ENCODE data around the gene ABLIM2.

Gene ABLIM2

GRCh38 chr4:8192748-8193738 lies 34.4 kb upstream of the ABLIM2 start:
- DNase-seq (ENCODE audit: low spot score) = peak; percentile 17

GRCh38 chr4:8191136-8191747 lies 32.6 kb upstream of the ABLIM2 start:
- DNase-seq (ENCODE audit: low spot score) = no peak

GRCh38 chr4:8189551-8190466 lies 31.2 kb upstream of the ABLIM2 start:
- no peak for DNase-seq (ENCODE audit: low spot score)

GRCh38 chr4:8188743-8189550 lies 30.3 kb upstream of the ABLIM2 start:
- DNase-seq (ENCODE audit: low spot score) = no peak

GRCh38 chr4:8188085-8188484 lies 29.5 kb upstream of the ABLIM2 start:
- no peak for DNase-seq (ENCODE audit: low spot score)

GRCh38 chr4:8185930-8186329 lies 27.3 kb upstream of the ABLIM2 start:
- no peak for DNase-seq (ENCODE audit: low spot score)

- DNase-seq (ENCODE audit: low spot score) = no peak
These were observed 26.7 kb upstream of the ABLIM2 start for GRCh38 chr4:8185295-8185694.

GRCh38 chr4:8184061-8184460 lies 25.4 kb upstream of the ABLIM2 start:
- DNase-seq (ENCODE audit: low spot score) = no peak

- no peak for DNase-seq (ENCODE audit: low spot score)
These were observed 24.5 kb upstream of the ABLIM2 start for GRCh38 chr4:8182858-8183725.

GRCh38 chr4:8182294-8182693 lies 23.7 kb upstream of the ABLIM2 start:
- no peak for DNase-seq (ENCODE audit: low spot score)

GRCh38 chr4:8181844-8182243 lies 23.2 kb upstream of the ABLIM2 start:
- DNase-seq (ENCODE audit: low spot score) = no peak

GRCh38 chr4:8181119-8181518 lies 22.5 kb upstream of the ABLIM2 start:
- no peak for DNase-seq (ENCODE audit: low spot score)

- no peak for DNase-seq (ENCODE audit: low spot score)
These were observed 21.9 kb upstream of the ABLIM2 start for GRCh38 chr4:8180310-8181093.

- DNase-seq (ENCODE audit: low spot score) = no peak
These were observed 21.2 kb upstream of the ABLIM2 start for GRCh38 chr4:8179771-8180170.

- DNase-seq (ENCODE audit: low spot score) = no peak
These were observed 20.5 kb upstream of the ABLIM2 start for GRCh38 chr4:8179074-8179473.

GRCh38 chr4:8177956-8178355 lies 19.3 kb upstream of the ABLIM2 start:
- no peak for DNase-seq (ENCODE audit: low spot score)

GRCh38 chr4:8177552-8177951 lies 18.9 kb upstream of the ABLIM2 start:
- DNase-seq (ENCODE audit: low spot score) = no peak

GRCh38 chr4:8176547-8177399 lies 18.2 kb upstream of the ABLIM2 start:
- DNase-seq (ENCODE audit: low spot score) = peak; percentile 47

GRCh38 chr4:8175686-8176085 lies 17.1 kb upstream of the ABLIM2 start:
- DNase-seq (ENCODE audit: low spot score) = no peak

Data from CD4-positive, alpha-beta T cell treated with Interleukin-15 for 4 hours (primary cell).